ENCODE results near the gene FLNB. TPM values are rescaled to one million over a fixed set of nuclear protein-coding genes. Genes with fewer than 3 reads are reported as not detected.

FLNB gene
- total and polyA plus RNA-seq, 2 of the 13 experiments (the other 11 are each of a cell fraction or from before 2014, with no cell fraction given), result 106 to 130 TPM

DNA sequence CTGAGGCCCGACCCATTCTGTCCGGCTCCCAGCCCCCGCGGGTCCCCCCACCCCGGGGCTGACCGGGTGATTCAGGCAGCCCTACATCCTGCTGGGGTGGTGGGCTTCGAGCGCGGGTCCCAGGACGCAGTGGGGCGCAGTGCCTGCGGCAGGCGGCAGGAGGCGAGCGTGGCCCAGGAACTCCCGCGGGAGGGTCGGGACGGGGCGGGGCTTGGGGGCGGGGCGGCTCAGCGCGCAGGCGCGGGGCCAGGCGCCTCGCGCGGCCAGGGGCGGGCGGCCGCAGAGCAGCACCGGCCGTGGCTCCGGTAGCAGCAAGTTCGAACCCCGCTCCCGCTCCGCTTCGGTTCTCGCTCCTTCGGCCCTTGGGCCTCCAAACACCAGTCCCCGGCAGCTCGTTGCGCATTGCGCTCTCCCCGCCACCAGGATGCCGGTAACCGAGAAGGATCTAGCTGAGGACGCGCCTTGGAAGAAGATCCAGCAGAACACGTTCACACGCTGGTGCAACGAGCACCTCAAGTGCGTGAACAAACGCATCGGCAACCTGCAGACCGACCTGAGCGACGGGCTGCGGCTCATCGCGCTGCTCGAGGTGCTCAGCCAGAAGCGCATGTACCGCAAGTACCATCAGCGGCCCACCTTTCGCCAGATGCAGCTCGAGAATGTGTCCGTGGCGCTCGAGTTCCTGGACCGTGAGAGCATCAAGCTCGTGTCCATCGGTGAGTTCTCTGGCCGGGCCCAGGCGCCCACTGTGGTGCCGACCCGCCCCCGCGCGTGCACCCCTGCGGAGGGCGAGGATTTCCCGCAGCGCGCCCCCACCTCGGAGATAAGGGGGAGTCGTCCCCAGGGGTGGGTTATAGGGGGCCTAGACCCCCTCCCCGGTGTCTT lies at the start of gene FLNB (continued):
- TF ChIP-seq KLF11 (CRISPR knock-in tag; IDR thresholded peaks at IDR 0.05) (no peak; the same call in 1 of the 2 replicates), RAD21 (CRISPR knock-in tag; IDR thresholded peaks at IDR 0.05) (peak; percentile 83), GPN1 (CRISPR knock-in tag; IDR thresholded peaks at IDR 0.05; ENCODE audit: borderline replicate concordance) (no peak), FOSL2 (CRISPR knock-in tag; IDR thresholded peaks at IDR 0.05) (peak; percentile 6; the same call in 1 of the 2 replicates), ZNF530 (CRISPR knock-in tag; IDR thresholded peaks at IDR 0.05; ENCODE audit: low read depth) (no peak), KLF6 (CRISPR knock-in tag; IDR thresholded peaks at IDR 0.05) (0 out of 2 replicates have a peak, but pooled peaks have one; percentile 52), NFE2L1 (CRISPR knock-in tag; IDR thresholded peaks at IDR 0.05; ENCODE audit: borderline replicate concordance) (peak; percentile 35; the same call in 1 of the 2 replicates), ZNF644 (CRISPR knock-in tag; IDR thresholded peaks at IDR 0.05; ENCODE audit: low read depth) (no peak), XRCC5 (optimal IDR thresholded peaks at IDR 0.05; ENCODE audit: low read length) (peak; percentile 19), PITX1 (CRISPR knock-in tag; IDR thresholded peaks at IDR 0.05) (peak; percentile 58; the same call in 1 of the 2 replicates), CREM (IDR thresholded peaks at IDR 0.05) (no peak), CREM (CRISPR knock-in tag; IDR thresholded peaks at IDR 0.05) (no peak), MED1 (CRISPR knock-in tag; IDR thresholded peaks at IDR 0.05) (peak; percentile 81), ZFYVE20 (CRISPR knock-in tag; IDR thresholded peaks at IDR 0.05; ENCODE audit: borderline replicate concordance, low read depth) (peak; percentile 27; the same call in 1 of the 2 replicates), NRL (CRISPR knock-in tag; IDR thresholded peaks at IDR 0.05; ENCODE audit: borderline replicate concordance) (peak; percentile 87), CCAR2 (optimal IDR thresholded peaks at IDR 0.05; ENCODE audit: low read depth, low read length) (no peak), SP2 (CRISPR knock-in tag; IDR thresholded peaks at IDR 0.05) (peak; percentile 8; the same call in 1 of the 2 replicates), ZNF276 (CRISPR knock-in tag; IDR thresholded peaks at IDR 0.05; ENCODE audit: low read depth) (0 out of 2 replicates have a peak, but pooled peaks have one; percentile 21), ZNF354B (CRISPR knock-in tag; IDR thresholded peaks at IDR 0.05) (no peak), GFI1 (CRISPR knock-in tag; IDR thresholded peaks at IDR 0.05; ENCODE audit: borderline replicate concordance) (peak; percentile 54; the same call in 1 of the 2 replicates), ZNF747 (CRISPR knock-in tag; IDR thresholded peaks at IDR 0.05; ENCODE audit: borderline replicate concordance) (peak; percentile 71; the same call in 1 of the 2 replicates), ZNF329 (CRISPR knock-in tag; IDR thresholded peaks at IDR 0.05; ENCODE audit: low read depth) (0 out of 2 replicates have a peak, but pooled peaks have one; percentile 2), ZNF451 (CRISPR knock-in tag; IDR thresholded peaks at IDR 0.05) (peak; percentile 76), NR2F1 (CRISPR knock-in tag; IDR thresholded peaks at IDR 0.05) (no peak), HOXA9 (CRISPR knock-in tag; IDR thresholded peaks at IDR 0.05; ENCODE audit: borderline replicate concordance) (peak; percentile 14; the same call in 1 of the 2 replicates)
- TF ChIP-seq, protein P1, sequence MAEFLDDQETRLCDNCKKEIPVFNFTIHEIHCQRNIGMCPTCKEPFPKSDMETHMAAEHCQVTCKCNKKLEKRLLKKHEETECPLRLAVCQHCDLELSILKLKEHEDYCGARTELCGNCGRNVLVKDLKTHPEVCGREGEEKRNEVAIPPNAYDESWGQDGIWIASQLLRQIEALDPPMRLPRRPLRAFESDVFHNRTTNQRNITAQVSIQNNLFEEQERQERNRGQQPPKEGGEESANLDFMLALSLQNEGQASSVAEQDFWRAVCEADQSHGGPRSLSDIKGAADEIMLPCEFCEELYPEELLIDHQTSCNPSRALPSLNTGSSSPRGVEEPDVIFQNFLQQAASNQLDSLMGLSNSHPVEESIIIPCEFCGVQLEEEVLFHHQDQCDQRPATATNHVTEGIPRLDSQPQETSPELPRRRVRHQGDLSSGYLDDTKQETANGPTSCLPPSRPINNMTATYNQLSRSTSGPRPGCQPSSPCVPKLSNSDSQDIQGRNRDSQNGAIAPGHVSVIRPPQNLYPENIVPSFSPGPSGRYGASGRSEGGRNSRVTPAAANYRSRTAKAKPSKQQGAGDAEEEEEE (CRISPR knock-in tag; IDR thresholded peaks at IDR 0.05; ENCODE audit: borderline replicate concordance), result no peak
